Prostate gland (tissue), 2 donors: ENCODE results near the gene ZNF827.

ENCODE experiments used
- CTCF ChIP-seq, 4 experiments: fragments of 200-600 bp in 2 of 4; fragments of 450-650 bp in 2 of 4; sonication (generic) in 2 of 4; IDR thresholded peaks; 1 replicate in 3 of 4; 2 replicates in 1 of 4; pipeline ENCODE4 v1.5.1; 2016 to 2019; ENCODE audit warnings: antibody characterized with exemption in 4 of 4, mild to moderate bottlenecking in 2 of 4, moderate library complexity in 2 of 4
- POLR2A ChIP-seq: fragments of 450-650 bp; IDR thresholded peaks from one replicate; pipeline ENCODE4 v1.6.1; 2016; ENCODE audit warnings: antibody characterized with exemption, mild to moderate bottlenecking
- POLR2AphosphoS5 ChIP-seq: sonication (generic); formaldehyde crosslinking; IDR thresholded peaks from one replicate; pipeline ENCODE4 v1.6.1; 2017; ENCODE audit warnings: antibody characterized with exemption

GRCh38 chr4:145876531-145877180, 62.0 kb downstream of the ZNF827 start:
- TF ChIP-seq CTCF (IDR thresholded peaks at IDR 0.05) (no peak), POLR2AphosphoS5 (no peak), POLR2A (no peak)
